Fibroblast of lung (primary cell): ENCODE data around the gene ITGB8. TPM values are rescaled to one million over a fixed set of nuclear protein-coding genes. Genes with fewer than 3 reads are reported as not detected.

Experiments used
- DNase-seq, 2 donors: peaks; one replicate each; pipeline versions ENCODE4 v3.0.0 to v3.0.0-alpha.2; 2010; ENCODE audit warnings: low read depth in 2 of 2
- H2AFZ ChIP-seq: 2 replicates; pipeline ENCODE4 v1.5.1; 2012; ENCODE audit warnings: low read length, control low read depth, inconsistent platforms
- H3K27ac ChIP-seq: 2 replicates; pipeline ENCODE4 v1.5.1; 2011; ENCODE audit warnings: low read length, control low read depth; ENCODE audit not compliant: insufficient read depth
- H3K27me3 ChIP-seq: 2 replicates; pipeline ENCODE4 v1.5.1; 2011; ENCODE audit warnings: mild to moderate bottlenecking, low read length; ENCODE audit not compliant: control insufficient read depth, insufficient read depth
- H3K36me3 ChIP-seq: 2 replicates; pipeline ENCODE4 v1.5.1; 2011; ENCODE audit warnings: low read length; ENCODE audit not compliant: control insufficient read depth, insufficient read depth
- H3K4me1 ChIP-seq: 2 replicates; pipeline ENCODE4 v1.5.1; 2011; ENCODE audit warnings: low read length; ENCODE audit not compliant: control insufficient read depth, insufficient read depth; ENCODE audit errors: extremely low read depth
- H3K4me2 ChIP-seq: 2 replicates; pipeline ENCODE4 v1.5.1; 2011; ENCODE audit warnings: low read length, control low read depth; ENCODE audit not compliant: insufficient read depth; ENCODE audit errors: extremely low read depth
- H3K4me3 ChIP-seq, 4 experiments: fragments of 200-600 bp in 1 of 4; sonication (generic) in 1 of 4; replicated peaks in 1 of 4; 2 replicates each; pipeline ENCODE4 v1.5.1; 2011 to 2016; ENCODE audit warnings: low read length in 4 of 4, low read depth in 3 of 4, mild to moderate bottlenecking in 3 of 4, control low read depth in 2 of 4, inconsistent platforms in 1 of 4, mixed read lengths in 1 of 4; ENCODE audit not compliant: insufficient read depth in 1 of 4; ENCODE audit errors: control extremely low read depth in 1 of 4
- H3K79me2 ChIP-seq: 2 replicates; pipeline ENCODE4 v1.5.1; 2012; ENCODE audit warnings: mild to moderate bottlenecking, low read length, inconsistent platforms; ENCODE audit not compliant: control insufficient read depth, insufficient read depth
- H3K9ac ChIP-seq: 2 replicates; pipeline ENCODE4 v1.5.1; 2011; ENCODE audit warnings: mild to moderate bottlenecking, low read length, control low read depth; ENCODE audit not compliant: insufficient read depth
- H3K9me3 ChIP-seq: 2 replicates; pipeline ENCODE4 v1.5.1; 2012; ENCODE audit warnings: low read depth, low read length; ENCODE audit not compliant: control insufficient read depth, insufficient read depth
- H4K20me1 ChIP-seq: 2 replicates; pipeline ENCODE4 v1.5.1; 2011; ENCODE audit warnings: low read length; ENCODE audit not compliant: control insufficient read depth, insufficient read depth; ENCODE audit errors: extremely low read depth
- CTCF ChIP-seq, 2 donors: IDR thresholded peaks in 1 of 2; conservative IDR thresholded peaks in 1 of 2; 1 replicate in 1 of 2; 2 replicates in 1 of 2; pipeline ENCODE4 v1.5.1; 2011 to 2012; ENCODE audit warnings: low read length in 2 of 2, control low read depth in 1 of 2, inconsistent platforms in 1 of 2, low read depth in 1 of 2, mild to moderate bottlenecking in 1 of 2
- EZH2 ChIP-seq: IDR thresholded peaks from 2 replicates; pipeline ENCODE4 v1.5.1; 2012; ENCODE audit warnings: low read length, control low read depth, mild to moderate bottlenecking; ENCODE audit errors: missing control alignments
- polyA plus RNA-seq, 2 donors: library from polyadenylated mRNA; depleted of rRNA in 1 of 2; stranded (reverse) in 1 of 2; unstranded in 1 of 2; fragments of >200 nt; gene quantifications; 2 replicates each; pipeline ENCODE4 v1.2.1, GENCODE V29; 2011 to 2012; ENCODE audit warnings: missing spikeins in 1 of 2
- total RNA-seq: library from RNA; depleted of rRNA; stranded (reverse); fragments of >200 nt; gene quantifications from 2 replicates; pipeline ENCODE4 v1.2.1, GENCODE V29; 2014

ITGB8 gene
- total and polyA plus RNA-seq, 2 donors (not counting 1 experiment from before 2014, with no cell fraction given): 3.8 to 100 TPM

DNA sequence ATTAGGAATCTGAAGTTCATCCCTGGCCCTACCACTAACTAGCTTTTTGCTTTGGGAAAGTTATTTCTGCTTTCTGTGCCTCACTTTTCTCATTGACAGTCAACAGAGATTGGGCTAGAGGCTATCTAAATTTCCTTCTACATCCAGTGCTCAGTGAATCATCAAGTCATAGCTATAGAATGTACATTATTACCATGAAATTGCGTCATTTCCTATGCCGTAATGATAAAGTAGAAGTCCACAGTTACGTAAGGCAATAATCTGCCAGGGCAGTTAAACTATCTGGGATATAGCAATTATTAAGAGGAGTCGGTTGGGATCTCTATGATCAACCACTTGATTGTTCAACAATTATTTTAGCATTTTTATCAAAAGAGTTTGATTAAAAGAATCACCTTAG, 64.4 kb downstream of the ITGB8 start:
- Histone ChIP-seq H3K4me2 (no peak overlapping the region), H3K4me3 (no peak overlapping the region), H4K20me1 (no peaks in the 10 kb centered on the region), H3K4me1 (no peaks in the 10 kb centered on the region), H3K9me3 (no peaks in the 10 kb centered on the region), H2AFZ (no peak overlapping the region), H3K36me3 (no peaks in the 10 kb centered on the region), H3K27ac (no peak overlapping the region), H3K27me3 (no peaks in the 10 kb centered on the region), H3K79me2 (no peaks in the 10 kb centered on the region), H3K9ac (no peak overlapping the region)
- TF ChIP-seq CTCF (conservative IDR thresholded peaks at IDR 0.05 in 1 of 2, IDR thresholded peaks at IDR 0.05 in 1 of 2; ENCODE audit: low read depth in 1 of 2, low read length in 2 of 2) (no peak), EZH2 (no peak)
- peak in 1 of 2 donors; percentile 63 for DNase-seq

- no peak for DNase-seq
- Histone ChIP-seq H3K79me2 (no peaks in the 10 kb centered on the region), H3K27ac (no peak overlapping the region), H3K4me1 (no peaks in the 10 kb centered on the region), H3K27me3 (no peaks in the 10 kb centered on the region), H2AFZ (no peak overlapping the region), H4K20me1 (no peaks in the 10 kb centered on the region), H3K4me3 (no peak overlapping the region), H3K9ac (no peak overlapping the region), H3K9me3 (no peaks in the 10 kb centered on the region), H3K4me2 (no peak overlapping the region), H3K36me3 (no peaks in the 10 kb centered on the region)
- TF ChIP-seq EZH2: no peak
Measured at GRCh38 chr7:20395511-20395910, 64.8 kb downstream of the ITGB8 start.

- H3K36me3 ChIP-seq: no peaks in the 10 kb centered on the region
- TF ChIP-seq EZH2 (no peak), CTCF (conservative IDR thresholded peaks at IDR 0.05 in 1 of 2, IDR thresholded peaks at IDR 0.05 in 1 of 2; ENCODE audit: low read depth in 1 of 2, low read length in 2 of 2) (no peak)
- no peaks in the 10 kb centered on the region for H4K20me1 ChIP-seq
- no peaks in the 10 kb centered on the region for H3K9me3 ChIP-seq
- no peaks in the 10 kb centered on the region for H3K79me2 ChIP-seq
- H3K27ac ChIP-seq: no peak overlapping the region
- H3K4me2 ChIP-seq: no peak overlapping the region
- peak in 1 of 2 donors; percentile 55 for DNase-seq
- no peaks in the 10 kb centered on the region for H3K27me3 ChIP-seq
- H3K4me1 ChIP-seq: no peaks in the 10 kb centered on the region
- H3K9ac ChIP-seq: no peak overlapping the region
- no peak overlapping the region for H3K4me3 ChIP-seq
- no peak overlapping the region for H2AFZ ChIP-seq
Measured at GRCh38 chr7:20399521-20399920, 68.8 kb downstream of the ITGB8 start.
